GM18505 (cell line): Measurements from ENCODE around the gene KLHL1.

Source experiments
- ATAC-seq: cut with Tn5 transposase; IDR thresholded peaks from one replicate; pipeline ENCODE4 v1.9.1; 2021; ENCODE audit not compliant: unreplicated experiment
- POLR2A ChIP-seq: IDR thresholded peaks from 4 replicates; pipeline ENCODE4 v1.6.1; 2011; ENCODE audit warnings: borderline replicate concordance; ENCODE audit not compliant: insufficient read depth, insufficient read length; ENCODE audit errors: extremely low read depth

Gene KLHL1

GRCh38 chr13:69956839-69957238 lies 151.4 kb downstream of the KLHL1 start:
- no peak for ATAC-seq
- TF ChIP-seq POLR2A: no peak

GRCh38 chr13:69956349-69956748 lies 151.9 kb downstream of the KLHL1 start:
- ATAC-seq: no peak
- TF ChIP-seq POLR2A: no peak

GRCh38 chr13:69955271-69955670 lies 153.0 kb downstream of the KLHL1 start:
- no peak for TF ChIP-seq POLR2A
- no peak for ATAC-seq

- ATAC-seq: no peak
- no peak for TF ChIP-seq POLR2A
These were observed 156.8 kb downstream of the KLHL1 start for GRCh38 chr13:69951412-69951811.

- TF ChIP-seq POLR2A: no peak
- no peak for ATAC-seq
These were observed 158.1 kb downstream of the KLHL1 start for GRCh38 chr13:69950160-69950559.

GRCh38 chr13:69948016-69948415 lies 160.2 kb downstream of the KLHL1 start:
- peak; percentile 99 for ATAC-seq
- no peak for TF ChIP-seq POLR2A

- TF ChIP-seq POLR2A: no peak
- peak; percentile 24 for ATAC-seq
These were observed 160.7 kb downstream of the KLHL1 start for GRCh38 chr13:69947582-69947981.

GRCh38 chr13:69946511-69946910 lies 161.7 kb downstream of the KLHL1 start:
- no peak for ATAC-seq

GRCh38 chr13:69935043-69935442 lies 173.2 kb downstream of the KLHL1 start:
- ATAC-seq: peak; percentile 90
- TF ChIP-seq POLR2A: no peak

More at GRCh38 chr13:69946511-69946910, 161.7 kb downstream of the KLHL1 start:
- no peak for TF ChIP-seq POLR2A

GRCh38 chr13:69928262-69928661 lies 180.0 kb downstream of the KLHL1 start:
- no peak for TF ChIP-seq POLR2A
- no peak for ATAC-seq

GRCh38 chr13:69921156-69921555 lies 187.1 kb downstream of the KLHL1 start:
- no peak for TF ChIP-seq POLR2A
- no peak for ATAC-seq

- TF ChIP-seq POLR2A: no peak
- no peak for ATAC-seq
These were observed 195.6 kb downstream of the KLHL1 start for GRCh38 chr13:69912630-69913029.

- ATAC-seq: no peak
- no peak for TF ChIP-seq POLR2A
These were observed 197.5 kb downstream of the KLHL1 start for GRCh38 chr13:69910800-69911199.

- TF ChIP-seq POLR2A: no peak
- no peak for ATAC-seq
These were observed 203.5 kb downstream of the KLHL1 start for GRCh38 chr13:69904784-69905183.

- no peak for ATAC-seq
- TF ChIP-seq POLR2A: no peak
These were observed 205.2 kb downstream of the KLHL1 start for GRCh38 chr13:69903081-69903480.

GRCh38 chr13:69882451-69882850 lies 225.8 kb downstream of the KLHL1 start:
- no peak for TF ChIP-seq POLR2A
- no peak for ATAC-seq

- TF ChIP-seq POLR2A: no peak
- ATAC-seq: no peak
These were observed 228.3 kb downstream of the KLHL1 start for GRCh38 chr13:69879936-69880335.
